NOMO-1 (cell line): Measurements from ENCODE around the gene TTC28.
"Not testable (repeated sequence)": the region's sequence is repeated elsewhere in the genome, so short reads cannot be mapped to it uniquely, and the experiment has no call there.

ENCODE experiments used
- DNase-seq, 2 experiments: peaks; one replicate each; lab custom pipeline; 2025; ENCODE audit not compliant: unreplicated experiment in 2 of 2; lab: John Stamatoyannopoulos, UW

TTC28 gene

GRCh38 chr22:28500006-28500405, 179.6 kb downstream of the TTC28 start:
- DNase-seq: no peak

GRCh38 chr22:28498044-28498443, 181.6 kb downstream of the TTC28 start:
- DNase-seq: no peak

- no peak for DNase-seq
These were observed 182.5 kb downstream of the TTC28 start for GRCh38 chr22:28497188-28497587.

DNA sequence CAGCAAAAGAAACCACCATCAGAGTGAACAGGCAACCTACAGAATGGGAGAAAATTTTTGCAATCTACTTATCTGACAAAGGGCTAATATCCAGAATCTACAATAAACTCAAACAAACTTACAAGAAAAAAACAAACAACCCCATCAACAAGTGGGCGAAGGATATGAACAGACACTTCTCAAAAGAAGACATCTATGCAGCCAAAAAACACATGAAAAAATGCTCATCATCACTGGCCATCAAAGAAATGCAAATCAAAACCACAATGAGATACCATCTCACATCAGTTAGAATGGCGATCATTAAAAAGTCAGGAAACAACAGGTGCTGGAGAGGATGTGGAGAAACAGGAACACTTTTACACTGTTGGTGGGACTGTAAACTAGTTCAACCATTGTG, 188.4 kb downstream of the TTC28 start:
- DNase-seq: not testable (repeated sequence)

DNA sequence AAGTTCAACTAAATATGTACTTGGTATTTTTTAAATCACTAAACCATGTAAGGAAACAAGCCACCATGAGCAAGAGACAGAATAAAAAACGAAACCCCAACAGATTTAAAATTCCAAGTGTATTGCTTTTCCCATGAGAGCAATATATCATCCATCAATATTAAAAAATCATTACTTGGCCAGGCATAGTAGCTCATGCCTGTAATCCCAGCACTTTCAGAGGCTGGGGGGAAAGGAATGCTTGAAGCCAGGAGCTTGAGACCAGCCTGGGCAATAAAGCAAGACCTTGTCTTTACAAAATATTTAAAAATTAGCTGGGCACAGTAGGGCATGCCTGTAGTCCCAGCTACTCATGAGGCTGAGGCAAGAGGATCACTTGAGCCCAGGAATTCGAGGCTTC, 190.8 kb downstream of the TTC28 start:
- DNase-seq: no peak

DNA sequence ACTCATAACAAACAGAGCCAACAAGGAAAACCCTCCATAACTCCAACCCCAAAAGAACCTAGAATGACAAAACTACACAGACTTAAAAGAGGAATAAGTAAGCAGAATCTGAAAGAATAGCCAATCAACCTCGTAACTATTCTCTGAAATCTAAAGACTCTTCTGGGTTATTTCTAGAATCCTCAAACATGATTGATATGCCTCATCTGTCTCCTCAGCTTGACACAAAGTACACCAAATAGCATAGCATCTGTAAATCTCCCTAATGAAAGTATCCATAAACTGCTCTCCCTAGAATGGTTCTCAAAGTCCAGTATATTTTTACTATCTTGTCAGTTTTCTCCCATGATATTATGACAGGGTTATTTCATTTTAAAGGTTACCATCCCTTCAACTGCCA, 195.0 kb downstream of the TTC28 start:
- no peak for DNase-seq

GRCh38 chr22:28481725-28482124, 197.9 kb downstream of the TTC28 start:
- no peak for DNase-seq

DNA sequence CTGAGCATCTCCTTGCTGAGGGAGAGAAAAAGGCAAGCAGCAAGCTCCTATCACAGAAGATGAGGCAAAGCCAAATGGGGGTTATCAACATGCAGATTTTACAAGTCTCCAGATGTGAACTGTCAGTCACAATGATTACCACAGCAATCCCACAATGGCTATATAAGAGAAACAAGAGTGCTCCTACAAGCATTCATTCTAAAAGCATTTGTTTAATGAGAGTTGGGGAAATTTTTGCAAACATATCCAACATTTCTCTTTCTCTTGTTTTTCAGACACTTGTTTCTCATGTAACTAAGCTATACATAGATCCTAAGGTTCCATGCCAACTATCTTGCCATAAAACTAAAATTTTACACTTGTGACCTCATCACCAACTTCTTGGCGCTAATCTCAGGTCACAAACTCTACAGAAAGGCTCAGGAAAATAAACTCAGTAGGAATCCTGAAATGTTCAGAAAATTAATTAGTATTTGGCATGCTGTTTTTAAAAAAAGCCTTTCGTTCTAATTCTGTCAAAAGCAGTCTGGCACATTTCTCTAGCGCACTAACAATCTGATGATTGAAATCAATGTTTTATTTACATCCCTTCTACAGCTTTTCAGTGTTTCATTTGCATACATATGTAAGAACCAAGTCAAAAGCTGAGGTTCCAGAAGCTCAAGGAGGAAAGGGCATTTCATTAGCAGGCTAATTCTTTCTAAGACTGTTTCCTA, 199.5 kb downstream of the TTC28 start:
- no peak for DNase-seq

DNA sequence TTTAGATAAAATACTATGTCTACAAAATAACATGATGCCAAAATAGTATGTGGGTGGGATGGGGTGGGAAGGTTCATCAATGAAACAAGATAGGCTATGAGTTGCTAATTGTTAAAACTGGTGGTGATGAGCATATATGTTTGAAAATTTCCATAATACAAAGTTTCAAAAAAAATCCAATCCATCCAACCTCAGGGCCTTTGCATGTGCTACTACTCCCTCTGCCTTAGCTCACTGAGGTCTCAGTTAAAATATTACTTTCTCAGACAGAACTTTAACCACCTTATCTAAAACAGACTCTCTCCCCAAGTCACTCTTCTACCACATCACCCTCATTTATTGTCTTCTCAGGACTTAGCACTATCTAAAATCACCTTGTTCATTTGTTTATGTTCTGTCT, 201.1 kb downstream of the TTC28 start:
- no peak for DNase-seq

GRCh38 chr22:28477556-28477955, 202.1 kb downstream of the TTC28 start:
- DNase-seq: no peak

- DNase-seq: no peak
These were observed 205.3 kb downstream of the TTC28 start for GRCh38 chr22:28474330-28474729.

DNA sequence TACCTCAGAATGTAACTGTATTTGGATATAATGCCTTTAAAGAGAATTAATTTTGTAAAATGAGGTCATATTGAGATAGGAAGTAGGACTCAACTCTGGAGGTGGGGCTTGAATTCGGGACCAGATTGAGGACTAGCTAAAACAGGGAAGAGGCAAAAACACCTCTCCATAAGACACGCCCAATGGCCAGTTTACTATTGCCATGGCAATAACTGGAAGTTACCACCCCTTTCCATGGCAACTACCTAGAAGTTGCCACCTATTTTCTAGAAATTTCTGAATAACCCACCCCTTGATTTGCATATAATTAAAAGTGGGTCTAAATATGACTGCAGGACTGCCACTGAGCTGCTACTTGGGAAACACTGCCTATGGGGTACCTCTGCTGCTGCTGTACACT, 206.4 kb downstream of the TTC28 start:
- DNase-seq: no peak

DNA sequence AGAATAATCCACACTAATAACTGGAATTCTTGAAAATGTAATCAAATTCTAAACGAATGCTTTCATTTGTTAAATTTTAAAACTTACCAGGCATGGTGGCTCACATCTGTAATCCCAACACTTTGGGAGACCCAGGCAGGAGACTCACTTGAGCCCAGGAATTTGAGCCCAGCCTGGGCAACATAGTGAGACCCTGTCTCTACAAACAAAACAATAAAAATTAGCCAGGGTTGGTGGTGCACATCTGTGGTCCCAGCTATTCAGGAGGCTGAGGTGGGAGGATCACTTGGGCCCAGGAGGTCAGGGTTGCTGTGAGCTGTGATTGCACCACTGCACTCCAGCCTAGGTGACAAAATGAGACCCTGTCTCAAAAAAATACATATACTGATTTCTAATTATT, 212.6 kb downstream of the TTC28 start:
- not testable (repeated sequence) for DNase-seq

GRCh38 chr22:28466399-28466798, 213.2 kb downstream of the TTC28 start:
- DNase-seq: no peak

- no peak for DNase-seq
These were observed 213.8 kb downstream of the TTC28 start for GRCh38 chr22:28465841-28466240.

DNA sequence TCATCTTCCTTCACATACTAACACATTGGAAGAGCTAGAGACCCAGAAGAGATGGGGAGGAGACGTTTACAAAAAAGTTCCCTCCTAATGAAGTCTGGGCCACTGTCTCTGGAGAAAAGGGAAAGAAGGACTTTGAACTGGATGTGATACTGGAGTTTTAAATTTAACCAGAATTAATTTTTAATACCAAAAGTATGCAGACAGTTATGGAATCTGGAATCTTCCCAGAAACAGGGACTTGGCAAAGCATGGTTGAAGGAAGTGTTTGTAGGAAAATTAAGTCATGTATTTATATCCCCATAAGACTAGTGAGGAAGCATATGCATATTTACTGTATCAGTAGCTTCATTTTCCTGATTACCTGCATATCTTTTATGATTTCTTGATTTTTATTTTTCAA, 215.5 kb downstream of the TTC28 start:
- no peak for DNase-seq

DNA sequence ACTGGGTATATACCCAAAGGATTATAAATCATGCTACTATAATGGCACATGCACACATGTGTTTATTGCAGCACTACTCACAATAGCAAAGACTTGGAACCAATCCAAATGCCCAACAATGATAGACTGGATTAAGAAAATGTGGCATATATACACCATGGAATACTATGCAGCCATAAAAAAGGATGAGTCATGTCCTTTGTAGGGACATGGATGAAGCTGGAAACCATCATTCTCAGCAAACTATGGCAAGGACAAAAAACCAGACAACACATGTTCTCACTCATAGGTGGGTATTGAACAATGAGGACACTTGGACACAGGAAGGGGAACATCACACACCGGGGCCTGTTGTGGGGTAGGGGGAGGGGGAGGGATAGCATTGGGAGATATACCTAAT, 216.2 kb downstream of the TTC28 start:
- not testable (repeated sequence) for DNase-seq

DNA sequence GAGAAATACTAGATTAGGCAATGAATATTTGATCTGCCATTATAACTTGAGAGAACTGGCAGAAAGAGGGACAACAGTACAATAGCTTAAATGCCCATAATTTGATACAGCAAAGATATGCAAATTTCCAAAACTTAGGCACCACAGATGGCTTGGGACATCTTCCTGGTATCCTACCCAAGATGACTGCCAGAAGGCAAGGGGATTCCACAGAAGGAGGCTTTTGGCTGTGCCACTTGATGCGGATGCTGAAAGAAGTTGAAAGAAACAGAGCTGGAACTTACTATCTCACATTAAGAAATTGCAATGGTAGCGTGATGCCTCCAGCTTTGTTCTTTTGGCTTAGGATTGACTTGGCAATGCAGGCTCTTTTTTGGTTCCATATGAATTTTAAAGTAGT, 216.7 kb downstream of the TTC28 start:
- DNase-seq: no peak

GRCh38 chr22:28462041-28462440, 217.6 kb downstream of the TTC28 start:
- DNase-seq: no peak

- no peak for DNase-seq
These were observed 225.1 kb downstream of the TTC28 start for GRCh38 chr22:28454431-28455064.

DNA sequence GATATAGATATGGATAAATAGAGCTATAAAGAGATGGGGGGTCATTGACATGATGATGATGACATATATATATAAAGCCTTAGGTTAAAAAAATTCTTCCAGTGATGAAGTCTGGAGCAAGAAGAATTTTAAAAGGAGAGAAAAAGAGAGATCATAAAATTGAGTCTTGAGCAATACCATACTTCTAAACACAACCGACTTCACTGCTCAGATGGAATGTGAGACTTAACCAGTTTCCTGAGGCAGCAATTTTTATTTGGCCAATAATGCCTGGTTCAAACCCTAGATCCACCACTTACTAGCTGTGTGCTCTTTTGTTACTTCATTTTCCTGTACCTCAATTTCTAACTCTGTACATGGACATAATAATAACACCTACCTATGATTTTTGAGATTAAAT, 229.5 kb downstream of the TTC28 start:
- DNase-seq: no peak

DNA sequence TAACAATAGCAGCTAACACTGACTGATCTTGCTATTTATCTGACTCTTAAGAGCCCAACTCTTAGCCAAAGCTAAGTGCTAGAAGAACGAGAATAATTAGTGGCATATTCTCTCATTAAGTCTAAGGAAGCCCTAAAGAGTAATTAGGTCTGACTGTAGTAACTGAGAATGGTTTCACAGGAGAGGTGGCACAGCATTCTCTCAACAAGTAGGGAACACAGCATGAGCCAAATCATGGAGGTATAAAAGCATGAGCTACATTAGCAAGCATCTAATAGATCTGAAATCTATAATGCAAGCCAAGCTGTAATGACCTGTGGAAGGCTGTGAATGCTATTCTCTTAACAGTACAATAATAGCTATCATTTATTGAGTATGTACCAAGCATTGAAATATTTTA, 230.6 kb downstream of the TTC28 start:
- DNase-seq: no peak

GRCh38 chr22:28448625-28449024, 231.0 kb downstream of the TTC28 start:
- DNase-seq: no peak
